ENCODE results near the gene PDZD8.

PDZD8 gene

DNA sequence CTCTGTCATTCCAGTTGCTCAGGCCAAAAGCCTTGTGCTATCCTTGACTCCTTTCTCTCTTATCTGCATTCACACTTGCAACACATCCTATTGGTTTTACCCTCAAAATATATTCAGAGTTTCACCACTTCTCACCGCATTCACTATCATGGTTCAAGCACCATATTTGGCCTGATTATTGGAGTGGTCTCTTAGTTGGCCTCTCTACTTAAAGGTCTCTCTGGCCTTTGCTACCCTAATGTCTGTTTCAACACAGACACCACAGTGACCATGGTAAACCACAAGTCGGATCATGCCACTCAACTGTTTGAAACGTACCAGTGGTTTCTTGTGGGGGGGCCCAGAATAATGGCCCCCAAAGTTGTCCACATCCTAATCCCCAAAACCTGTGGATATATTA is 15.2 kb upstream of the PDZD8 start:
- DNase-seq = no peak

DNA sequence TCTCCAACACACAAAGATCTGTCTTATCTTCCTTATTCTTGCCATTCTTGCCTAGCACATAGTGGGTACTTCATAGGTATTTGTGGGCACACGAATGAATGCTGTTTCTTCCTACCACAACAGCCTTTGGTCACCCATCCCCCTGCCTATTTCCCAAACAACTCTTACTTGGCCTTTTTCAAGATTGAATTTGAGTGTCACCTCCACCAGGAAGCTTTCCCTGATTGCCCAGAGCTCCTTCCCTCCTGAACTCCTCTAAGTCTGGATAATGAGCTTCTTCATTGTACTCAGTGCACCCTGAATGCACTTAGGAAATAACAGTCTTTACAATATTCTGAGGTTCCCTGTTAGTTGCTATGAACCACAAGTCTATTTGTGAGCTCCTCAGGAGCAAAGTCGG is 11.6 kb upstream of the PDZD8 start:
- DNase-seq = no peak

DNA sequence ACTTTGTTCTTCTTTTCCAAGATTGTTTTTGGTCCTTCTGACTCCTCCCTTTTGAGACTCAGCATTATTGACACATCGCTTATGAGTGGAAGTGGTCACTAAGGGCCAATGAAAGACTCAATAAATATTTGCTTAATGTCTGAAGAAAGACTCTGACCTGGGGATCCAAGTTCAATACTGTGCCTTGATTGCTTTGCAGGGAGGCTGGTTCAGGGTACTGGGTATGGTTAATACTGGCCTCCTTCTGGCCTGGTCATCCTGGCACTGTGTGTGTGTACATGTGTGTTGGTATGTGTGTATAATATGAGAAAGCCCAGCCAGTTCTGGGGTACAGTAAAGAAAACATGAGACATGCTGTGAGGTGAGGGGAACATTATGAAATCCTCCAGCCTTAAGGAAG is 7.6 kb upstream of the PDZD8 start:
- no peak for DNase-seq

DNA sequence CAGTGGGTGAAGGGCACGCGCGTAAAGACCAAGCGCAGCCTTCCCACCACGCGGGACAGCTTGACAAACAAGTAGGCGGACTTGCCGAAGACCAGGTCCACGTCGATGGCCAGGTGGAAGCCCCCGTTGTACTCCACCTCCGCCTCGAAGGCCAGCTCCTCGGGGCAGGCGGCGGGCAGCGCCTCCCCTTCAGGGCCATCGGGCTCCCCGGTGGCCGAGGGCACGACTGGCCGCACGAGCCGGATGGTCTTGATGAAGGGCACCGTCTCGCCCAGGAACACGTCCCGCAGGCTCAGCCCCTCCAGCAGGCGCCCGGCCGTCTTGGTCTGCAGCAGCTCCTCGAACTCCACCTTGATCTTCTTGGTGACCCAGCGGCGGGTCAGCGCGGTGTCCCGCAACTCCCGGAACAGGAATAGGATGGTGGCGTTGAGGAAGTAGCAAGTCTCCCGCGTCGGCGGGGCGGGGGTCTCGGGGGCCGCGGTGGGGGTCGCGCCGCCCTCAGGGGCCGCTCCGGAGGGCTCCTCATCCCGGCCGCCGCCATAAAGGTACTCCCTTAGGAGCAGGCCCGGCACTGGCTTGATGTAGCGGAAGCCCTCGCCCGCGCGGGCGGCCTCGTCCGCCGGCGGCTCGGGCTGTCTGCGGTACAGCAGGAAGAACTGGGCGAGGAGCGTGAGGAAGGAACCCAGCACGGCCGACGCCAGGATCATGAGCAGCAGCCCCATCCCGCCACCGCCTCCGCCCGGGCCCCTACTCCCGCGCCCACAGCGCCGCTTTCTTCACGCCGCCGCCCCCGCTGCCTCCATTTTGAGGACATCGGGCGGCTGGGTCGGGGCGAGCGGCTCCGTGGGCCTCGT is 507 bp downstream of the PDZD8 start:
- no peak for DNase-seq

DNA sequence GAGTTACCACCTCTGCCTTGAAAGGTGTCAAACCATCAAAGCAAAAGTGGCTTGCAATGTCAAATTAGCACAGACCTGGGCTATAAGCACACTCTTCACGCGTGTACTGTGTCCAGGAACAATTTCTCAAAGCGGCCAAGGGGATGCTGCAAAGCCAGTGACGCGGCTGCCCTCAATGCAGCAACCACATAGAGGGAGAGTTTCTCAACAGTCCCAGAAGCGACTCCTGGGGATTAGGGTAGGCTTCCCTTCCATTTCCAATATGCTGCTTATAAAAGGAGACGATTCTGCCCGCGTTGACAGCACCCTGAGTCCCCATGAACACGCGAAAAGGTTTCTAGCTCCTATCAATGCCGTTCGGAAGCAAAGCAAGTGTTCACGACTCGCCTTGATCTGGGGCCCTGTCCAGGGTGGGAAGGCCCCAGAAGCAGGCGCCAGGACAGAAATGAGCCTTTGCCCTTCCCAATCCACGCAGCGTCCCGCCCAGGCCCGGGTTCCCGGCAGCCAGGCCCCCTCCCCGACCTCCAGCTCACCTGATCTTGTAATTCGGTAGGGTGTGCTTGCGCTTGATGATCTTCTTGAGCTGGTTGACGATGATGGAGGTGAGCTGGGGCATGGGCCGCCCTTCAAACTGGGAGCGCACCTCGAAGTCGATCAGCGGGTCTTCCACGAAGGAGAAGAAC is 1.3 kb downstream of the PDZD8 start:
- peak; percentile 71 for DNase-seq

- no peak for DNase-seq
Observed at GRCh38 chr10:117370205-117370604, 5.0 kb downstream of the PDZD8 start.

- DNase-seq = no peak
Observed at GRCh38 chr10:117367718-117368117, 7.5 kb downstream of the PDZD8 start.

DNA sequence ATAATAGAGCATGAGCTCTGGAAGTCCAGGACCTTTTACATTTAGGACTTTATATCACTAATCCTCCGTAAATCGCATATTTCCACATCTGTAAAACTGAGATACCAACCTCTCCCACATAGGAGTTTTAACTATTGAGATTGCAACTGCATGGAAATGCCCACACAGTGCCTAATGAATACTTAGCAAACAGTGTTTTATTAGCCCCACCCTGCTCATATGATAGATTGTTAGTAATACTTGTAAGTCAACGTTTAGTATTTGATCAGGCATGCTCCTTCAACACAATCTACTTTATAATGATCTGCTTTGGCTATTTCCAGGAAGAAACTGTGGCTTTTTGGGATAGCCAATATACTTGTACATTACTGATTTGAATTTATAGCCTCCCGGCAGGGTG is 8.5 kb downstream of the PDZD8 start:
- DNase-seq = no peak

- DNase-seq = no peak
Observed at GRCh38 chr10:117365612-117366011, 9.6 kb downstream of the PDZD8 start.

GRCh38 chr10:117364110-117364960 is 10.9 kb downstream of the PDZD8 start:
- no peak for DNase-seq

- DNase-seq = no peak
Observed at GRCh38 chr10:117363028-117363427, 12.2 kb downstream of the PDZD8 start.

- DNase-seq = no peak
Observed at GRCh38 chr10:117362313-117362712, 12.9 kb downstream of the PDZD8 start.

DNA sequence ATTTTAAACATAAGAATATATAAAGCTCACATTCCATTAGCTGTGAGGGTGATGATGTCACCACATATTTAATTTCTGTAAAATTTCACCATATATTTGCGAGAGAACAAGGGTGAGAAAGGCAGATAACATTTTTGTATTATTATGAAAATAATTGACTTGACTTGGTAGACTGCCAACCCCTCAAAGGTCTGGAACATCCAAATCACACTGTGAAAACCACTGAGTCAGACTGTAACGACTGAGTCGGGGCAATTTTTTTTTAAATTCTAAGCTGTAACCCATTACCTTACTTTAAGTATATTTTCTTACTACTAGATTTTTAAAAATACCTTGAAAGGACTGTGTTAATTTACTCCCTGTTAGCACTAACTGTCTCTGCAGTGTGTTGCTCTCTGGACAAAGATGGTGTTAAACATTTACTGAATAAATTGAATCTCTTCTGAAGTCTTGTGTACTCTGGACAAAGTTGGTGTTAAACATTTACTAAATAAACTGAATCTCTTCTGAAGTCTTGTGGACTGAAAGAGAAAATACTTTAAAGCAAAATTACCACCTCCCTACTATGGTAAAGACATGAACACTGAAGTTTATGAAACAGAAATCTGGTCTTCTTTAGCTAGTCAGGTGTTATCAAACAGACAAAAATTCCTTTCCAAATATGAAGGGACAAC is 14.1 kb downstream of the PDZD8 start:
- no peak for DNase-seq

GRCh38 chr10:117360016-117360415 is 15.2 kb downstream of the PDZD8 start:
- DNase-seq = no peak

- DNase-seq = no peak
Observed at GRCh38 chr10:117355072-117355471, 20.2 kb downstream of the PDZD8 start.

DNA sequence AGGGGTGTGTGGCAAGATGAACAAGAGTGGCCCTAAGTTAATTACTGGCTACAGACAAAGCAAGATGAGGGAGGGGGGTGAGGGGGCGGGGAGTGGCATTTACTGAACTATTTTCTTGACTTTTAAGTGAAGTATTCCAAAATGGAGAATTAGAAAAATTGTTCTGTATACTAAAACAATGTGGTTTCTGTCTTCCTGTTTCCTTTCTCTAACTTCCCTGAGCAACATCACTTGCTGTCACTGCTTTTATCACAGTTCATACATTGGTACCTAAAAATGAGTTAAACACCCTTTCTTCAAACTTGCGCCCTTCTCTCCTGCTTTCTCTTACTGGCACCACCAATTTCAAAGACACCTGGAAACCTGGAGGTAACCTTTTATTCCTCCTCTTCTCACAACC is 21.6 kb downstream of the PDZD8 start:
- no peak for DNase-seq

DNA sequence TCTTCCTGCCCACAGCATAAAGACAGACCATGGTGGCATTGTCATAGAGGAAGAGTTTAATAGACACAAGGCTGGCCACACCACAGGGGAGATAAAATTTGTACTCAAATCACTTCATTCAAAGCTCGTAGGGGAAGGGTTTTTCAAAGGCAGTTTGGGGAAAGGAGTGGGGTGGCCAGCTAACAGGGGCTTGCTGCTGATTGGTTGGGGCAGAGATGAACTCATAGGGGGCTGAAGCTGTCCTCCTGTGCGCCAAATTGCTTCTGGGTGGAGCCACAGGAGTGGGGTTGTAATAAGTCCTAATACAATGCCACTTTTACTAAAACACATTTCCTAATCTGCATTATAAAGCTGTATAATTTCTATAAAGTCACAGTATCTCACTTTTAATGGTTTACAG is 22.5 kb downstream of the PDZD8 start:
- no peak for DNase-seq

- DNase-seq = no peak
Observed at GRCh38 chr10:117351996-117352395, 23.2 kb downstream of the PDZD8 start.

DNA sequence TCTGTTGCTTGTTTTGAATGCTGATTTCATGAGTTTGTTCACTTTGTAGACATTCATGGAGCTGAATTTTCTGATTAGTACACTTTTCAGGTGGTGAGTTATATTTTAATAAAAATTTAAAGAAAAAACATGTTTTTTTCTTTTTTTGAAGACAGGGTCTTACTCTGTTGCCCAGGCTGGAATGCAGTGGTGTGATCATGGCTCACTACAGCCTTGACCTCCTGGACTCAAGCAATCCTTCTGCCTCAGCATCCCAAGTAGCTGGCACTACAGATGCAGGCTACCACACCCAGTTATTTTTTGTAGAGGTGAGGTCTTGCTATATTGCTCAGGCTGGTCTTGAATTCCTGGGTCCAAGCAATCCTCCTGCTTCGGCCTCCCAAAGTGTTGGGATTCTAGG is 23.7 kb downstream of the PDZD8 start:
- DNase-seq = no peak

- no peak for DNase-seq
Observed at GRCh38 chr10:117350909-117351308, 24.3 kb downstream of the PDZD8 start.

GRCh38 chr10:117348236-117348635 is 27.0 kb downstream of the PDZD8 start:
- DNase-seq = no peak

GRCh38 chr10:117346574-117346973 is 28.7 kb downstream of the PDZD8 start:
- DNase-seq = no peak

- no peak for DNase-seq
Observed at GRCh38 chr10:117345143-117345542, 30.1 kb downstream of the PDZD8 start.
